Osteoblast (primary cell): Measurements from ENCODE around the gene CAP1. TPM values are rescaled to one million over a fixed set of nuclear protein-coding genes. Genes with fewer than 3 reads are reported as not detected.

Experiments used
- DNase-seq: peaks from one replicate; pipeline ENCODE4 v3.0.0; 2011; ENCODE audit warnings: low spot score, mixed read lengths; ENCODE audit not compliant: insufficient read length; ENCODE audit errors: missing footprints
- H2AFZ ChIP-seq: 2 replicates; pipeline ENCODE4 v1.6.0; 2011; ENCODE audit warnings: mild to moderate bottlenecking, low read length
- H3K27ac ChIP-seq: 2 replicates; pipeline ENCODE4 v1.5.1; 2011; ENCODE audit warnings: mild to moderate bottlenecking, low read depth, low read length, moderate library complexity
- H3K27me3 ChIP-seq: 2 replicates; pipeline ENCODE4 v1.6.0; 2012; ENCODE audit warnings: mild to moderate bottlenecking, control low read depth, inconsistent platforms, low read length, moderate library complexity; ENCODE audit not compliant: insufficient read depth
- H3K36me3 ChIP-seq: 2 replicates; pipeline ENCODE4 v1.5.1; 2011; ENCODE audit warnings: mild to moderate bottlenecking, low read length, control low read depth, moderate library complexity; ENCODE audit not compliant: insufficient read depth
- H3K4me1 ChIP-seq: 2 replicates; pipeline ENCODE4 v1.5.1; 2011; ENCODE audit warnings: mild to moderate bottlenecking, low read length, control low read depth, moderate library complexity; ENCODE audit not compliant: insufficient read depth
- H3K4me2 ChIP-seq: 2 replicates; pipeline ENCODE4 v1.6.0; 2011; ENCODE audit warnings: mild to moderate bottlenecking, low read length; ENCODE audit not compliant: insufficient read depth
- H3K4me3 ChIP-seq: fragments of 200-600 bp; sonication (generic); 3 replicates; pipeline ENCODE4 v1.5.1; 2012; ENCODE audit warnings: mild to moderate bottlenecking, low read length, inconsistent platforms; ENCODE audit not compliant: insufficient read depth
- H3K79me2 ChIP-seq: 2 replicates; pipeline ENCODE4 v1.6.0; 2012; ENCODE audit warnings: mild to moderate bottlenecking, low read length, control low read depth, inconsistent platforms; ENCODE audit not compliant: insufficient read depth
- H3K9me3 ChIP-seq: 2 replicates; pipeline ENCODE4 v1.5.1; 2011; ENCODE audit warnings: low read depth, low read length, control low read depth
- H4K20me1 ChIP-seq: 2 replicates; pipeline ENCODE4 v1.6.0; 2012; ENCODE audit warnings: mild to moderate bottlenecking, low read length, control low read depth; ENCODE audit not compliant: insufficient read depth
- total RNA-seq: library from RNA; depleted of rRNA; stranded (reverse); fragments of >200 nt; gene quantifications from 2 replicates; pipeline ENCODE4 v1.2.3, GENCODE V29; 2012
- TF ChIP-seq, protein P1 (sequence below): IDR thresholded peaks from 2 replicates; pipeline ENCODE4 v1.5.1; 2011; ENCODE audit warnings: mild to moderate bottlenecking, low read depth, low read length, moderate library complexity; ENCODE audit errors: extremely low read depth

CAP1 gene
- total RNA-seq, 1 donor = 390 TPM

DNA sequence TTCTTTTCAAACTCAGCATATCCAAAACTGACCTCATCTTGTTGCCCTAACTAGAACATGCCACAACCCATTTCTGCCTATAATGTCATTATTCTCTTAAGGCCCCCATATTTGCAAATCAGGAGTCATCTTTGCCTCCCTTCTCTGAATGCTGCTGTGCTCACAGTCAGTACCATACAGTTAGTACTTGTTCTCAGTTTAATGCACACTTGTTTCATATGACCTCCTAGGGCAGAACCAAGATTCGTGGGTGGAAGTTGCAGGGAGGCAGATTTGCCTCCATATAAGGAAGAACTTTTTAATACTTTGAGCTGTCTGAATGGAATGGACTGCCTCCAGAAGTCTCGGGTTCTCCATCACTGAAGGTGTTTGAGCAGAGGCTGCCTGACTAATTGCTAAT is 9.2 kb downstream of the CAP1 start:
- H3K4me3 ChIP-seq = peak overlapping the region; percentile 2
- H2AFZ ChIP-seq = no peak overlapping the region
- H3K4me1 ChIP-seq = peaks cover 26% of the 10 kb centered on the region
- DNase-seq = peak; percentile 65
- TF ChIP-seq, protein P1, sequence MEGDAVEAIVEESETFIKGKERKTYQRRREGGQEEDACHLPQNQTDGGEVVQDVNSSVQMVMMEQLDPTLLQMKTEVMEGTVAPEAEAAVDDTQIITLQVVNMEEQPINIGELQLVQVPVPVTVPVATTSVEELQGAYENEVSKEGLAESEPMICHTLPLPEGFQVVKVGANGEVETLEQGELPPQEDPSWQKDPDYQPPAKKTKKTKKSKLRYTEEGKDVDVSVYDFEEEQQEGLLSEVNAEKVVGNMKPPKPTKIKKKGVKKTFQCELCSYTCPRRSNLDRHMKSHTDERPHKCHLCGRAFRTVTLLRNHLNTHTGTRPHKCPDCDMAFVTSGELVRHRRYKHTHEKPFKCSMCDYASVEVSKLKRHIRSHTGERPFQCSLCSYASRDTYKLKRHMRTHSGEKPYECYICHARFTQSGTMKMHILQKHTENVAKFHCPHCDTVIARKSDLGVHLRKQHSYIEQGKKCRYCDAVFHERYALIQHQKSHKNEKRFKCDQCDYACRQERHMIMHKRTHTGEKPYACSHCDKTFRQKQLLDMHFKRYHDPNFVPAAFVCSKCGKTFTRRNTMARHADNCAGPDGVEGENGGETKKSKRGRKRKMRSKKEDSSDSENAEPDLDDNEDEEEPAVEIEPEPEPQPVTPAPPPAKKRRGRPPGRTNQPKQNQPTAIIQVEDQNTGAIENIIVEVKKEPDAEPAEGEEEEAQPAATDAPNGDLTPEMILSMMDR = no peak
- peak overlapping the region; percentile 63 for H3K4me2 ChIP-seq
- no peaks in the 10 kb centered on the region for H3K9me3 ChIP-seq
- H3K27me3 ChIP-seq = no peaks in the 10 kb centered on the region
- H3K36me3 ChIP-seq = peaks cover 18% of the 10 kb centered on the region
- peak overlapping the region; percentile 55 for H3K27ac ChIP-seq
- H4K20me1 ChIP-seq = peaks cover 54% of the 10 kb centered on the region
- H3K79me2 ChIP-seq = peaks cover 95% of the 10 kb centered on the region

GRCh38 chr1:40050863-40051262 is 10.3 kb downstream of the CAP1 start:
- H2AFZ ChIP-seq = no peak overlapping the region
- no peak overlapping the region for H3K4me3 ChIP-seq
- no peak for DNase-seq
- H3K4me2 ChIP-seq = no peak overlapping the region
- H4K20me1 ChIP-seq = peaks cover 57% of the 10 kb centered on the region
- peak overlapping the region; percentile 28 for H3K27ac ChIP-seq
- no peaks in the 10 kb centered on the region for H3K9me3 ChIP-seq
- peaks cover 25% of the 10 kb centered on the region for H3K4me1 ChIP-seq
- H3K27me3 ChIP-seq = no peaks in the 10 kb centered on the region
- peaks cover 17% of the 10 kb centered on the region for H3K36me3 ChIP-seq
- TF ChIP-seq, protein P1 = no peak
- H3K79me2 ChIP-seq = peaks cover 95% of the 10 kb centered on the region

GRCh38 chr1:40053138-40053887 is 12.8 kb downstream of the CAP1 start:
- H2AFZ ChIP-seq = no peak overlapping the region
- DNase-seq = no peak
- H3K4me2 ChIP-seq = no peak overlapping the region
- H4K20me1 ChIP-seq = peaks cover 72% of the 10 kb centered on the region
- peaks cover 20% of the 10 kb centered on the region for H3K4me1 ChIP-seq
- no peaks in the 10 kb centered on the region for H3K9me3 ChIP-seq
- H3K36me3 ChIP-seq = peaks cover 25% of the 10 kb centered on the region
- no peak overlapping the region for H3K27ac ChIP-seq
- TF ChIP-seq, protein P1 = no peak
- H3K27me3 ChIP-seq = no peaks in the 10 kb centered on the region
- peaks cover 95% of the 10 kb centered on the region for H3K79me2 ChIP-seq
- no peak overlapping the region for H3K4me3 ChIP-seq

GRCh38 chr1:40056519-40057309 is 16.2 kb downstream of the CAP1 start:
- no peak overlapping the region for H3K4me2 ChIP-seq
- H3K27me3 ChIP-seq = no peaks in the 10 kb centered on the region
- H3K4me1 ChIP-seq = peaks cover 27% of the 10 kb centered on the region
- peaks cover 40% of the 10 kb centered on the region for H3K36me3 ChIP-seq
- no peak overlapping the region for H3K27ac ChIP-seq
- H3K79me2 ChIP-seq = peaks cover 92% of the 10 kb centered on the region
- H3K4me3 ChIP-seq = no peak overlapping the region
- no peak overlapping the region for H2AFZ ChIP-seq
- no peaks in the 10 kb centered on the region for H3K9me3 ChIP-seq
- peaks cover 72% of the 10 kb centered on the region for H4K20me1 ChIP-seq
- no peak for DNase-seq
- TF ChIP-seq, protein P1 = no peak
